HepG2 (cell line): ENCODE measurements around the gene NOXA1. TPM values are rescaled to one million over a fixed set of nuclear protein-coding genes. Genes with fewer than 3 reads are reported as not detected.

ENCODE experiments used
- EZH2 ChIP-seq: conservative IDR thresholded peaks from 2 replicates; pipeline ENCODE4 v1.6.1; 2012; ENCODE audit warnings: mild to moderate bottlenecking, low read depth, low read length, moderate library complexity
- NR2C2 ChIP-seq: sonication (generic); formaldehyde crosslinking; IDR thresholded peaks from 2 replicates; pipeline ENCODE4 v1.4.0; 2020; ENCODE audit warnings: missing genetic modification reagents, mild to moderate bottlenecking, moderate library complexity, borderline replicate concordance
- PAWR ChIP-seq: sonication (generic); formaldehyde crosslinking; IDR thresholded peaks from 2 replicates; pipeline ENCODE4 v1.4.0; 2020; ENCODE audit warnings: missing genetic modification reagents, mild to moderate bottlenecking, borderline replicate concordance
- RERE ChIP-seq: IDR thresholded peaks from 2 replicates; pipeline ENCODE4 v1.6.1; 2016; ENCODE audit warnings: low read depth, missing genetic modification reagents, missing compliant biosample characterization
- ZNF335 ChIP-seq: sonication (generic); formaldehyde crosslinking; IDR thresholded peaks from 2 replicates; pipeline ENCODE4 v1.4.0; 2020; ENCODE audit warnings: missing genetic modification reagents
- ZNF407 ChIP-seq: sonication (generic); formaldehyde crosslinking; IDR thresholded peaks from one replicate; pipeline ENCODE4 v1.5.1; 2020; ENCODE audit warnings: mild to moderate bottlenecking, missing genetic modification reagents; ENCODE audit errors: not compliant biosample characterization
- ZNF432 ChIP-seq: sonication (generic); formaldehyde crosslinking; IDR thresholded peaks from 2 replicates; pipeline ENCODE4 v1.5.0; 2020; ENCODE audit warnings: missing genetic modification reagents, mild to moderate bottlenecking, borderline replicate concordance
- ZNF446 ChIP-seq: sonication (generic); formaldehyde crosslinking; IDR thresholded peaks from 2 replicates; pipeline ENCODE4 v1.5.0; 2020; ENCODE audit warnings: mild to moderate bottlenecking, missing genetic modification reagents
- ZNF580 ChIP-seq: IDR thresholded peaks from 2 replicates; pipeline ENCODE4 v1.6.1; 2016; ENCODE audit warnings: low read depth, borderline replicate concordance
- ZNF720 ChIP-seq: sonication (generic); formaldehyde crosslinking; IDR thresholded peaks from 2 replicates; pipeline ENCODE4 v1.4.0; 2020; ENCODE audit warnings: missing genetic modification reagents
- ZNF75D ChIP-seq: sonication (generic); formaldehyde crosslinking; IDR thresholded peaks from 2 replicates; pipeline ENCODE4 v1.8.1; 2023; ENCODE audit warnings: missing genetic modification reagents, mild to moderate bottlenecking, borderline replicate concordance
- ZSCAN22 ChIP-seq: sonication (generic); formaldehyde crosslinking; IDR thresholded peaks from 2 replicates; pipeline ENCODE4 v1.4.0; 2020; ENCODE audit warnings: mild to moderate bottlenecking, missing genetic modification reagents
- polyA plus RNA-seq, 8 experiments: library from polyadenylated mRNA; depleted of rRNA in 3 of 8; stranded (reverse) in 7 of 8; unstranded in 1 of 8; fragments of >200 nt; fragmentation: Illumina TruSeq in 4 of 8; extraction: Trizol in 4 of 8; gene quantifications; 2 replicates each; pipeline versions ENCODE4 v1.2.1 to v1.2.3, GENCODE V29; 2011 to 2016; ENCODE audit warnings: low read depth in 4 of 8, missing spikeins in 1 of 8, mixed read lengths in 1 of 8; ENCODE audit not compliant: insufficient read depth in 1 of 8
- total RNA-seq, 5 experiments: library from RNA; depleted of rRNA; stranded (reverse); fragments of >200 nt; fragmentation: Illumina TruSeq; extraction: Trizol; gene quantifications; 2 replicates each; pipeline ENCODE4 v1.2.3, GENCODE V29; 2016; ENCODE audit warnings: low read depth in 1 of 5
- TF ChIP-seq, protein P1 (sequence below): IDR thresholded peaks from 2 replicates; pipeline ENCODE4 v1.6.1; 2012; ENCODE audit warnings: inconsistent platforms

NOXA1 gene
- total and polyA plus RNA-seq, 2 of the 13 experiments (the other 11 are each of a cell fraction or from before 2014, with no cell fraction given): 0.78 to 1.2 TPM

DNA sequence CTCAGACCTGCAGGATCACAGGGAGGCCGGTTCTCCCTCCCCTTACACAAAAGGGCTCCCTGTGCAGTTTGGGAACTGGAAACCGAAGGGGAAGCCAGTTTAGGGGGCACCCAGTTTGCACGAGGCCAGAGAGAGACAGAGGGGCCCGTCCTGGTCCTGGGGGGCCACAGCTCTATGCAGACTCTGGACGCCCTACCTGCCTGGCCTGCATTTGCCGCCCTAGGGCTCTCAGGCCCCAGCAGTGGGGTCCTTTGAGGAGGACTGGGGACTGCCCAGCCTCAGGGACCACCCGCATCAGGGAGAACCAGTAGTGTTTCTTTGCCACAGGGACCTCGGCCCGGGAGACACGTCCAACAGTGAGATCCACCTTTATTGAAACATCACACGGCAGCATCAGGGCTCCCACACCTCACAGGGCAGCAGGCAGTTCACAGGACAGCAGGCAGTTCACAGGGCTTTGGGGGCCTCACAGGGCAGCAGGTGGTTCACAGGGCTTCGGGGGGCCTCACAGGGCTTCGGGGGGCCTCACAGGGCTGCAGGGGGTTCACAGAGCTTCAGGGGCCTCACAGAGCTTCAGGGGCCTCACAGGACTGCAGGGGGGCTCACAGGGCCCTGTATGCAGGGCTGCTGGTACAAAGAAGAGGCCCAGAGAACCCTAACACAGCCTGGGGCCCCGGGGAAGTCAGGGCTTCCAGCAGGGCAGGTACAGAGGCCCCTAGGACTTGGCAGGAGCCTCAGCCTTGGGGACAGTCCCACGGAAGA is 36.6 kb downstream of the NOXA1 start (continued):
- TF ChIP-seq ZNF432 (CRISPR knock-in tag): no peak
- TF ChIP-seq, protein P1, sequence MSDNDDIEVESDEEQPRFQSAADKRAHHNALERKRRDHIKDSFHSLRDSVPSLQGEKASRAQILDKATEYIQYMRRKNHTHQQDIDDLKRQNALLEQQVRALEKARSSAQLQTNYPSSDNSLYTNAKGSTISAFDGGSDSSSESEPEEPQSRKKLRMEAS: no peak
- TF ChIP-seq ZNF720 (CRISPR knock-in tag): no peak
- no peak for TF ChIP-seq ZSCAN22 (CRISPR knock-in tag)
- 0 out of 2 replicates have a peak, but pooled peaks have one; percentile 57 for TF ChIP-seq ZNF446 (CRISPR knock-in tag)
- TF ChIP-seq ZNF335 (CRISPR knock-in tag): peak; percentile 98
- TF ChIP-seq PAWR (CRISPR knock-in tag): no peak
- TF ChIP-seq NR2C2 (CRISPR knock-in tag): no peak
- no peak for TF ChIP-seq RERE
- no peak for TF ChIP-seq ZNF75D (CRISPR knock-in tag)
- no peak for TF ChIP-seq ZNF580 (CRISPR knock-in tag)
- TF ChIP-seq ZNF407 (CRISPR knock-in tag): peak; percentile 28
- TF ChIP-seq EZH2: no peak
